ENCODE data around the gene FN3KRP.

DNA sequence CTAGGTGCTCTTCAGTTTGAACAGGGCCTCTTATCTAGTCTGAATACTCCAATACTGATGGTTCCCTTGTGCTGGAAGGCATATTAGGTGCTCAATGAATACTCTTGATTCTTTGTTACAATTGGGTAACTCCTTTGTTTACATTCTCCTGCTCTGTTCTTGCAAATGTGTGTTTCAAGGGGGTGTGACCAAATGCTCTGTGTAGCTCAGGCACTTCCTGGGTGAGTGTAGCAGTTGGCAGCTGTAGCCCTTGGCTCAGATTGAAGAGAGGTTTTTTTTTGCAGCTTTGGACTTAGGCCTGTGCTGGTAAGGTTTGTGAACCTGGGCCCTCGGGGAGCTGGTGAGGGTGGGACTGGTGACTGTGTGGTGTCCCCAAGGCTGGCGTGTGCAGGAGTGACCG lies 55.5 kb downstream of the FN3KRP start:
- no peak for TF ChIP-seq POLR2A (IDR thresholded peaks at IDR 0.05)
- TF ChIP-seq, protein P1, sequence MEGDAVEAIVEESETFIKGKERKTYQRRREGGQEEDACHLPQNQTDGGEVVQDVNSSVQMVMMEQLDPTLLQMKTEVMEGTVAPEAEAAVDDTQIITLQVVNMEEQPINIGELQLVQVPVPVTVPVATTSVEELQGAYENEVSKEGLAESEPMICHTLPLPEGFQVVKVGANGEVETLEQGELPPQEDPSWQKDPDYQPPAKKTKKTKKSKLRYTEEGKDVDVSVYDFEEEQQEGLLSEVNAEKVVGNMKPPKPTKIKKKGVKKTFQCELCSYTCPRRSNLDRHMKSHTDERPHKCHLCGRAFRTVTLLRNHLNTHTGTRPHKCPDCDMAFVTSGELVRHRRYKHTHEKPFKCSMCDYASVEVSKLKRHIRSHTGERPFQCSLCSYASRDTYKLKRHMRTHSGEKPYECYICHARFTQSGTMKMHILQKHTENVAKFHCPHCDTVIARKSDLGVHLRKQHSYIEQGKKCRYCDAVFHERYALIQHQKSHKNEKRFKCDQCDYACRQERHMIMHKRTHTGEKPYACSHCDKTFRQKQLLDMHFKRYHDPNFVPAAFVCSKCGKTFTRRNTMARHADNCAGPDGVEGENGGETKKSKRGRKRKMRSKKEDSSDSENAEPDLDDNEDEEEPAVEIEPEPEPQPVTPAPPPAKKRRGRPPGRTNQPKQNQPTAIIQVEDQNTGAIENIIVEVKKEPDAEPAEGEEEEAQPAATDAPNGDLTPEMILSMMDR (IDR thresholded peaks at IDR 0.05) = no peak
